Spleen (tissue), 7 donors: ENCODE data around the gene TTC39A.

ENCODE experiments used
- CTCF ChIP-seq, 11 experiments: fragments of 200-600 bp in 7 of 11; fragments of 450-650 bp in 4 of 11; sonication (generic) in 4 of 11; IDR thresholded peaks in 8 of 11; conservative IDR thresholded peaks in 3 of 11; 1 replicate in 7 of 11; 2 replicates in 4 of 11; pipeline versions ENCODE4 v1.4.0 to v1.8.0; 2016 to 2021; ENCODE audit warnings: antibody characterized with exemption in 11 of 11, inconsistent platforms in 4 of 11, mild to moderate bottlenecking in 1 of 11
- POLR2A ChIP-seq, 3 donors: fragments of 450-650 bp; IDR thresholded peaks; one replicate each; pipeline ENCODE4 v1.5.1; 2017; ENCODE audit warnings: antibody characterized with exemption in 3 of 3, mild to moderate bottlenecking in 1 of 3
- donor health status: DM: no; HTN: no; CAD: no; lungs with moderate emphysema.
- donor health status: DM: no; HTN: no; CAD: no.
- donor health status: DM: no; HTN: no; CAD: no.

- TF ChIP-seq POLR2A (IDR thresholded peaks at IDR 0.05) (no peak), CTCF (IDR thresholded peaks at IDR 0.05 in 8 of 11, conservative IDR thresholded peaks at IDR 0.05 in 3 of 11) (no peak)
Observed at GRCh38 chr1:51359879-51360278, 29.5 kb upstream of the TTC39A start.
